HL-60 (cell line): ENCODE data around the gene PPP1R9B.

Source experiments
- POLR2AphosphoS5 ChIP-seq: IDR thresholded peaks from 2 replicates; pipeline ENCODE4 v1.6.1; 2012; ENCODE audit warnings: low read depth
- REST ChIP-seq: IDR thresholded peaks from 2 replicates; pipeline ENCODE4 v1.6.1; 2012; ENCODE audit warnings: low read depth; ENCODE audit not compliant: insufficient replicate concordance
- SPI1 ChIP-seq: IDR thresholded peaks from 2 replicates; pipeline ENCODE4 v1.6.1; 2012; ENCODE audit warnings: low read depth, mild to moderate bottlenecking, borderline replicate concordance
- TF ChIP-seq, protein P1 (sequence below): IDR thresholded peaks from one replicate; pipeline ENCODE4 v1.5.1; 2011; ENCODE audit warnings: low read length, control low read depth, inconsistent platforms; ENCODE audit not compliant: insufficient read depth

- TF ChIP-seq, protein P1, sequence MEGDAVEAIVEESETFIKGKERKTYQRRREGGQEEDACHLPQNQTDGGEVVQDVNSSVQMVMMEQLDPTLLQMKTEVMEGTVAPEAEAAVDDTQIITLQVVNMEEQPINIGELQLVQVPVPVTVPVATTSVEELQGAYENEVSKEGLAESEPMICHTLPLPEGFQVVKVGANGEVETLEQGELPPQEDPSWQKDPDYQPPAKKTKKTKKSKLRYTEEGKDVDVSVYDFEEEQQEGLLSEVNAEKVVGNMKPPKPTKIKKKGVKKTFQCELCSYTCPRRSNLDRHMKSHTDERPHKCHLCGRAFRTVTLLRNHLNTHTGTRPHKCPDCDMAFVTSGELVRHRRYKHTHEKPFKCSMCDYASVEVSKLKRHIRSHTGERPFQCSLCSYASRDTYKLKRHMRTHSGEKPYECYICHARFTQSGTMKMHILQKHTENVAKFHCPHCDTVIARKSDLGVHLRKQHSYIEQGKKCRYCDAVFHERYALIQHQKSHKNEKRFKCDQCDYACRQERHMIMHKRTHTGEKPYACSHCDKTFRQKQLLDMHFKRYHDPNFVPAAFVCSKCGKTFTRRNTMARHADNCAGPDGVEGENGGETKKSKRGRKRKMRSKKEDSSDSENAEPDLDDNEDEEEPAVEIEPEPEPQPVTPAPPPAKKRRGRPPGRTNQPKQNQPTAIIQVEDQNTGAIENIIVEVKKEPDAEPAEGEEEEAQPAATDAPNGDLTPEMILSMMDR, result no peak
- TF ChIP-seq POLR2AphosphoS5, result no peak
- no peak for TF ChIP-seq REST
- TF ChIP-seq SPI1, result no peak
Observed at GRCh38 chr17:50122945-50123344, 27.5 kb downstream of the PPP1R9B start.
